AG09309 (cell line): ENCODE results near the gene CEP41.

ENCODE experiments used
- DNase-seq: peaks from one replicate; pipeline ENCODE4 v3.0.0-alpha.2; 2010; ENCODE audit warnings: low read depth
- H3K4me3 ChIP-seq: 2 replicates; pipeline ENCODE4 v1.5.1; 2011; ENCODE audit warnings: mild to moderate bottlenecking, low read depth, low read length, moderate library complexity; ENCODE audit not compliant: control insufficient read depth
- TF ChIP-seq, protein P1 (sequence below): IDR thresholded peaks from 2 replicates; pipeline ENCODE4 v1.5.1; 2011; ENCODE audit warnings: mild to moderate bottlenecking, low read depth, low read length, inconsistent platforms; ENCODE audit not compliant: insufficient read depth, control insufficient read depth; ENCODE audit errors: missing control alignments

The CEP41 gene

DNA sequence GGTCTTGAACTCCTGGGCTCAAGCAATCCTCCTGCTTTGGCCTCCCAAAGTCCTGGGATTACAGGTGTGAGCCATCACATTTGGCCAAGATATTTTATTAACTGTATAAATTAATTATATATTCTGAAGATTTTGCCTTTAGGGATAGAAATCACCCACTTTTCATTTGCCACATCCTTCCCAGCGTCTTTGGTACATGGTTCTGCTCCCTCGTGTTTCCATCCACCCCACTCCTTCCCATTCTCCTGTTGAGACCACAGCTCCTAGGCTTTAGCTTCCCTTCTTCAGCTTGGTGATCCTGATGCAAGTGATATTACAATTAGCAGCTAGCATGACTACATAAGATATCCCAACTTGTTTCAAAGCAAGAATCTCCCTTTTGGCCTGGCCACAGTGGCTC is 52.1 kb downstream of the CEP41 start:
- no peak overlapping the region for H3K4me3 ChIP-seq
- no peak for DNase-seq
- TF ChIP-seq, protein P1, sequence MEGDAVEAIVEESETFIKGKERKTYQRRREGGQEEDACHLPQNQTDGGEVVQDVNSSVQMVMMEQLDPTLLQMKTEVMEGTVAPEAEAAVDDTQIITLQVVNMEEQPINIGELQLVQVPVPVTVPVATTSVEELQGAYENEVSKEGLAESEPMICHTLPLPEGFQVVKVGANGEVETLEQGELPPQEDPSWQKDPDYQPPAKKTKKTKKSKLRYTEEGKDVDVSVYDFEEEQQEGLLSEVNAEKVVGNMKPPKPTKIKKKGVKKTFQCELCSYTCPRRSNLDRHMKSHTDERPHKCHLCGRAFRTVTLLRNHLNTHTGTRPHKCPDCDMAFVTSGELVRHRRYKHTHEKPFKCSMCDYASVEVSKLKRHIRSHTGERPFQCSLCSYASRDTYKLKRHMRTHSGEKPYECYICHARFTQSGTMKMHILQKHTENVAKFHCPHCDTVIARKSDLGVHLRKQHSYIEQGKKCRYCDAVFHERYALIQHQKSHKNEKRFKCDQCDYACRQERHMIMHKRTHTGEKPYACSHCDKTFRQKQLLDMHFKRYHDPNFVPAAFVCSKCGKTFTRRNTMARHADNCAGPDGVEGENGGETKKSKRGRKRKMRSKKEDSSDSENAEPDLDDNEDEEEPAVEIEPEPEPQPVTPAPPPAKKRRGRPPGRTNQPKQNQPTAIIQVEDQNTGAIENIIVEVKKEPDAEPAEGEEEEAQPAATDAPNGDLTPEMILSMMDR: no peak

GRCh38 chr7:130387628-130388403 is 53.0 kb downstream of the CEP41 start:
- peak; percentile 50 for DNase-seq
- no peak overlapping the region for H3K4me3 ChIP-seq
- TF ChIP-seq, protein P1: no peak

DNA sequence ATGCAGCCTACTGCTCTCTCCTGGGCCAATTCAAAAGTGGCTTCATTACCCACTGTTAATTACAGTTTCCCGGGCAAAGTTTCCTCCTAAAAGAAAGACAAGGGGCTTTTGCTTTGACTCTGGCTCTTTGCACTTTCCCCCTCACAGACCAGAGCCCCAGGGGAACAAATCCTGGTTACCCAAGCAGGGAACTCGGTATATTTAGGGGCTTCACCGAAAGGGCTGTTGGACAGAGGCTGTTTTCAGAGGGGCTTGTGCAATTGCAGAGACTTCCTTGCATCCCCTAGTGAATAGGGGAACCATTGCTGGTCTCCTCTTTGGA is 53.5 kb downstream of the CEP41 start:
- H3K4me3 ChIP-seq: no peak overlapping the region
- no peak for DNase-seq
- TF ChIP-seq, protein P1: no peak

DNA sequence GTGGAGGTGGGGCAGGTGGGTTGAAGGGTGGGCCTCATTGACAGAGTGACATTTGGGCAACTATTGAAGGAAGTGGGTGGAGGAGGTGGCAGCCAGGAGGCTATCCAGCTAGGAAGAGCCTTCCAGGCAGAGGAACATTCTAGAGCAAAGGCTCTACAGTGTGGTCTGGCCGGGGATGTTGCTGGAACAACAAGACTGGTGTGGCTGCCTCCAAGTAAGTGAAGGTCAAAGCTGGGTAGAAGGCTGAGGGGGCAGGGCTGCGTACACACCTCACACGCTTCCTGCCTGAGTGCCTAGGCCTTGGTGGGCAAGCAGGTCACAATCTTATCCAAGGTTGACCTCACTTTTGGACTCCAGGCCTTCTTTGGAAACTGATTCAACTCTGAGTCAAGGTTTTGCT is 53.9 kb downstream of the CEP41 start:
- TF ChIP-seq, protein P1: no peak
- no peak overlapping the region for H3K4me3 ChIP-seq
- no peak for DNase-seq

DNA sequence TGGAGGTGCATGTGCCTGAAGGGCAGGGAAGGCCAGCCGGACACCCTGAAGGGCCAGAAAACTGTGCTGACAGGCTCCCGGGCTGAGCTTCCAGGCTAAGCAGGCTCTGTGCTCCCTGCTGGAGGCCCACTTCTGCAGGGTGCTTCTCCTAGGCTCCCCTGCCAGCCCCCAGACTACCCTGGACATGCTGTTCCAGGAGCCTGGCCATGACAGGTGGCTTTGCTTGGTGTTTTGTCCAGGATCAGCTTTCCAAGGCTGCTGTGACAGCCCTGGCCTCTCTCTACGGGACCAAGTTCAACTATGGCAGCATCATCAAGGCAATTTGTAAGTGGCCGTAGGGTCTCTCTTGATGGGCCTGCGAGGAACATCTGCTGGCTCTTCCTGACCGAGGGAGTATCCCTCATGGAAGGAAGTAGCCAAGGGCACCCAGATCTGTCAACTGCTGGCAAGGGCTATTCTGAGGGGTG is 55.2 kb downstream of the CEP41 start:
- no peak for DNase-seq
- TF ChIP-seq, protein P1: no peak
- no peak overlapping the region for H3K4me3 ChIP-seq

- no peak overlapping the region for H3K4me3 ChIP-seq
- DNase-seq: no peak
- TF ChIP-seq, protein P1: no peak
These were observed 55.8 kb downstream of the CEP41 start for GRCh38 chr7:130384841-130385599.
